Subcutaneous adipose tissue (tissue), 4 donors: ENCODE data around the gene NLRP14. TPM values are rescaled to one million over a fixed set of nuclear protein-coding genes. Genes with fewer than 3 reads are reported as not detected.

Source experiments
- CTCF ChIP-seq: fragments of 450-650 bp; IDR thresholded peaks from one replicate; pipeline ENCODE4 v1.5.1; 2016; ENCODE audit warnings: low read depth, mild to moderate bottlenecking, control low read depth, antibody characterized with exemption, moderate library complexity
- total RNA-seq, 4 donors: library from RNA; depleted of rRNA; stranded (reverse); fragments of >200 nt; gene quantifications; one replicate each; pipeline ENCODE4 v1.1.0, GENCODE V29; 2016

NLRP14 gene
- total RNA-seq = under 1 TPM in 1 of 4 donors, not detected in 3; 0.19 TPM

GRCh38 chr11:7020183-7020917 is at the start of gene NLRP14, which contains the start of gene ZNF214:
Gene NLRP14 (plus strand): TSS chr11:7020479. CDS start chr11:7038587, 18,108 bp downstream.
Gene ZNF214 (minus strand): TSS chr11:7020346. CDS start chr11:7002835, 17,511 bp downstream.
- TF ChIP-seq CTCF = no peak

- no peak for TF ChIP-seq CTCF
Measured at GRCh38 chr11:6979365-6979764, 40.9 kb upstream of the NLRP14 start.

- no peak for TF ChIP-seq CTCF
Measured at GRCh38 chr11:6986487-6986886, 33.8 kb upstream of the NLRP14 start.

- TF ChIP-seq CTCF = no peak
Measured at GRCh38 chr11:6988506-6988905, 31.8 kb upstream of the NLRP14 start.

GRCh38 chr11:6991227-6991626 is 29.1 kb upstream of the NLRP14 start:
- TF ChIP-seq CTCF = no peak

GRCh38 chr11:6992026-6992425 is 28.3 kb upstream of the NLRP14 start:
- TF ChIP-seq CTCF = no peak

GRCh38 chr11:6992457-6993417 is 27.5 kb upstream of the NLRP14 start:
- TF ChIP-seq CTCF = no peak
